ENCODE measurements around the gene GMPPB.

- no peak for TF ChIP-seq CTCF (IDR thresholded peaks at IDR 0.05)
- TF ChIP-seq POLR2A (IDR thresholded peaks at IDR 0.05) = no peak
Observed at GRCh38 chr3:49724586-49724985, 835 bp upstream of the GMPPB start.

Data from thyroid gland (tissue), 4 donors.